H1 (cell line): ENCODE measurements around the gene SERGEF. TPM values are rescaled to one million over a fixed set of nuclear protein-coding genes. Genes with fewer than 3 reads are reported as not detected.

Experiments
- CTCF ChIA-PET: fragments of 300-600 bp; sonication (Branson Sonifier 250); formaldehyde crosslinking; loops from one replicate; lab custom pipeline; 2021; ENCODE audit not compliant: partially characterized antibody; lab: Charles Lee
- POLR2A ChIA-PET: fragments of 300-600 bp; sonication (Branson Sonifier 250); formaldehyde crosslinking; loops from one replicate; lab custom pipeline; 2021; ENCODE audit warnings: inconsistent platforms; ENCODE audit not compliant: partially characterized antibody; lab: Charles Lee
- DNase-seq, 2 experiments: peaks; one replicate each; pipeline versions ENCODE4 v3.0.0 to v3.0.0-alpha.2; 2010 to 2022; ENCODE audit warnings: low spot score in 2 of 2, low read depth in 1 of 2, mixed read lengths in 1 of 2
- FAIRE-seq: peaks from 2 replicates; lab custom pipeline; 2011; peaks lifted over from hg19 to GRCh38; lab: Jason Lieb, UNC
- H2AFZ ChIP-seq: 2 replicates; pipeline ENCODE4 v1.8.1; 2012; ENCODE audit warnings: low read length, inconsistent platforms
- H2AK5ac ChIP-seq: 2 replicates; pipeline ENCODE4 v1.6.1; 2013; ENCODE audit warnings: low read depth, low read length
- H2BK120ac ChIP-seq: replicated peaks from 2 replicates; pipeline ENCODE3; 2013; ENCODE audit warnings: low read depth, low read length, inconsistent platforms
- H2BK12ac ChIP-seq: 2 replicates; pipeline ENCODE4 v1.6.1; 2013; ENCODE audit warnings: low read depth, low read length
- H2BK15ac ChIP-seq: 2 replicates; pipeline ENCODE4 v1.6.1; 2013; ENCODE audit warnings: low read length
- H2BK20ac ChIP-seq: 2 replicates; pipeline ENCODE4 v1.6.1; 2013; ENCODE audit warnings: low read length
- H2BK5ac ChIP-seq: 2 replicates; pipeline ENCODE4 v1.6.1; 2013; ENCODE audit warnings: low read depth, low read length
- H3K14ac ChIP-seq: 2 replicates; pipeline ENCODE4 v1.6.1; 2013; ENCODE audit warnings: inconsistent platforms; ENCODE audit not compliant: insufficient read length
- H3K18ac ChIP-seq: 2 replicates; pipeline ENCODE4 v1.6.1; 2013; ENCODE audit warnings: low read length; ENCODE audit errors: extremely low read depth
- H3K23ac ChIP-seq: 2 replicates; pipeline ENCODE4 v1.6.1; 2013; ENCODE audit warnings: inconsistent platforms; ENCODE audit not compliant: insufficient read length
- H3K23me2 ChIP-seq: 2 replicates; pipeline ENCODE4 v1.6.1; 2013; ENCODE audit warnings: low read depth, low read length
- H3K27ac ChIP-seq: 2 replicates; pipeline ENCODE4 v1.6.1; 2011; ENCODE audit warnings: low read depth, low read length, inconsistent platforms
- H3K27me3 ChIP-seq, 4 experiments: replicated peaks in 1 of 4; 1 replicate in 1 of 4; 2 replicates in 3 of 4; pipeline versions ENCODE4 v1.6.1 to v1.8.1; 2011 to 2013; ENCODE audit warnings: low read length in 3 of 4, mild to moderate bottlenecking in 3 of 4, inconsistent platforms in 2 of 4, mixed read lengths in 2 of 4, moderate library complexity in 1 of 4; ENCODE audit not compliant: control insufficient read depth in 3 of 4, insufficient read depth in 3 of 4; ENCODE audit errors: extremely low read depth in 1 of 4
- H3K36me3 ChIP-seq, 4 experiments: 2 replicates each; pipeline versions ENCODE4 v1.6.1 to v1.8.1; 2011 to 2013; ENCODE audit warnings: mild to moderate bottlenecking in 4 of 4, low read length in 3 of 4, moderate library complexity in 2 of 4, control low read depth in 1 of 4, inconsistent platforms in 1 of 4; ENCODE audit not compliant: insufficient read depth in 4 of 4, control insufficient read depth in 2 of 4
- H3K4ac ChIP-seq: replicated peaks from 2 replicates; pipeline ENCODE3; 2013; ENCODE audit warnings: low read length, low read depth, mixed read lengths, inconsistent platforms; ENCODE audit not compliant: insufficient read length
- H3K4me1 ChIP-seq, 4 experiments: replicated peaks in 1 of 4; 1 replicate in 1 of 4; 2 replicates in 3 of 4; pipeline versions ENCODE4 v1.6.1 to v1.8.1; 2011 to 2013; ENCODE audit warnings: low read length in 3 of 4, inconsistent platforms in 2 of 4, mixed read lengths in 1 of 4; ENCODE audit not compliant: insufficient read depth in 4 of 4, control insufficient read depth in 3 of 4
- H3K4me2 ChIP-seq, 2 experiments: 2 replicates each; pipeline versions ENCODE4 v1.6.1 to v1.8.1; 2011 to 2013; ENCODE audit warnings: low read depth in 2 of 2, low read length in 2 of 2, control low read depth in 1 of 2, inconsistent platforms in 1 of 2, mild to moderate bottlenecking in 1 of 2; ENCODE audit not compliant: insufficient read depth in 1 of 2
- H3K4me3 ChIP-seq, 4 experiments: fragments of 200-600, 300-600 bp in 1 of 4; sonication (generic), shearing (Covaris generic), sonication (Bioruptor Twin) in 1 of 4; 2 replicates each; pipeline versions ENCODE4 v1.5.1 to v1.8.1; 2011 to 2016; ENCODE audit warnings: low read length in 4 of 4, low read depth in 3 of 4, control low read depth in 2 of 4, inconsistent platforms in 2 of 4, mild to moderate bottlenecking in 2 of 4, mixed read lengths in 1 of 4, moderate library complexity in 1 of 4; ENCODE audit not compliant: insufficient read depth in 2 of 4; ENCODE audit errors: extremely low read depth in 1 of 4
- H3K56ac ChIP-seq: replicated peaks from 2 replicates; pipeline ENCODE3; 2013; ENCODE audit warnings: low read depth, mild to moderate bottlenecking, mixed read lengths, low read length, inconsistent platforms; ENCODE audit not compliant: insufficient read length
- H3K79me1 ChIP-seq: 2 replicates; pipeline ENCODE4 v1.6.1; 2013; ENCODE audit warnings: low read depth, low read length, control low read depth
- H3K79me2 ChIP-seq, 2 experiments: 2 replicates each; pipeline versions ENCODE4 v1.6.1 to v1.8.1; 2012 to 2013; ENCODE audit warnings: low read length in 2 of 2, mild to moderate bottlenecking in 2 of 2, inconsistent platforms in 1 of 2; ENCODE audit not compliant: insufficient read depth in 2 of 2, control insufficient read depth in 1 of 2
- H3K9ac ChIP-seq, 4 experiments: replicated peaks in 1 of 4; 1 replicate in 1 of 4; 2 replicates in 3 of 4; pipeline versions ENCODE4 v1.6.1 to v1.8.1; 2011 to 2013; ENCODE audit warnings: low read depth in 3 of 4, low read length in 3 of 4, control low read depth in 2 of 4, mild to moderate bottlenecking in 2 of 4, moderate library complexity in 2 of 4, inconsistent platforms in 1 of 4; ENCODE audit errors: extremely low read depth in 1 of 4
- H3K9me3 ChIP-seq, 2 experiments: 2 replicates each; pipeline versions ENCODE4 v1.6.1 to v1.8.1; 2012 to 2013; ENCODE audit warnings: mild to moderate bottlenecking in 2 of 2, moderate library complexity in 2 of 2, control low read depth in 1 of 2, inconsistent platforms in 1 of 2, low read depth in 1 of 2, low read length in 1 of 2, mixed read lengths in 1 of 2; ENCODE audit not compliant: insufficient read depth in 2 of 2
- H4K20me1 ChIP-seq, 2 experiments: replicated peaks in 1 of 2; 2 replicates each; pipeline versions ENCODE3 to v1.8.1; 2011 to 2013; ENCODE audit warnings: inconsistent platforms in 2 of 2, low read length in 2 of 2, mild to moderate bottlenecking in 1 of 2; ENCODE audit not compliant: insufficient read depth in 2 of 2, control insufficient read depth in 1 of 2
- H4K5ac ChIP-seq: 2 replicates; pipeline ENCODE4 v1.6.1; 2013; ENCODE audit warnings: low read length, low read depth, mixed read lengths, inconsistent platforms; ENCODE audit not compliant: insufficient read length
- H4K8ac ChIP-seq: 2 replicates; pipeline ENCODE4 v1.8.0; 2013; ENCODE audit warnings: mild to moderate bottlenecking, moderate library complexity, low read length, inconsistent platforms; ENCODE audit not compliant: insufficient read depth; ENCODE audit errors: extremely low read depth
- H4K91ac ChIP-seq: replicated peaks from 2 replicates; pipeline ENCODE3; 2013; ENCODE audit warnings: low read length, mixed read lengths, inconsistent platforms; ENCODE audit not compliant: insufficient read length
- NRF1 ChIP-seq: IDR thresholded peaks from 2 replicates; pipeline ENCODE4 v1.6.1; 2011; ENCODE audit warnings: mild to moderate bottlenecking, low read depth, low read length, improper control_type of control experiment
- WGBS, 2 experiments: shearing (Covaris generic) in 1 of 2; methylation state at CpG; one replicate each; pipeline versions ENCODE4 v1.1.6 to v1.1.7; 2013 to 2015; ENCODE audit warnings: low lambda C conversion rate in 2 of 2, mixed read lengths in 2 of 2, inconsistent platforms in 1 of 2, low coverage in 1 of 2, missing lambda C conversion rate in 1 of 2; ENCODE audit not compliant: insufficient replicate concordance in 2 of 2, insufficient coverage in 1 of 2, insufficient read length in 1 of 2; ENCODE audit errors: extremely low coverage in 1 of 2, missing lambda C conversion rate in 1 of 2; 5-methylcytosine and 5-hydroxymethylcytosine counted together
- polyA plus RNA-seq, 7 experiments: library from polyadenylated mRNA; depleted of rRNA in 3 of 7; stranded (reverse) in 5 of 7; unstranded in 2 of 7; fragments of >200 nt in 5 of 7; fragments of 200-250 nt in 2 of 7; gene quantifications; 1 replicate in 5 of 7; 2 replicates in 1 of 7; 4 replicates in 1 of 7; pipeline versions ENCODE4 v1.2.1 to v1.2.3, GENCODE V29; 2011 to 2013; ENCODE audit warnings: missing spikeins in 2 of 7, mixed read lengths in 2 of 7
- total RNA-seq: library from RNA; stranded (reverse); fragmentation: NEBNext Ultra II Directional; extraction: Animal tissue kit (Norgen Biotek cat#: 25700); gene quantifications from 2 replicates; pipeline ENCODE4 v1.2.1, GENCODE V29; 2021

SERGEF gene
- total and polyA plus RNA-seq, 2 of the 8 experiments (the other 6 are each of a cell fraction or from before 2014, with no cell fraction given), result 16.6 to 28.8 TPM

DNA sequence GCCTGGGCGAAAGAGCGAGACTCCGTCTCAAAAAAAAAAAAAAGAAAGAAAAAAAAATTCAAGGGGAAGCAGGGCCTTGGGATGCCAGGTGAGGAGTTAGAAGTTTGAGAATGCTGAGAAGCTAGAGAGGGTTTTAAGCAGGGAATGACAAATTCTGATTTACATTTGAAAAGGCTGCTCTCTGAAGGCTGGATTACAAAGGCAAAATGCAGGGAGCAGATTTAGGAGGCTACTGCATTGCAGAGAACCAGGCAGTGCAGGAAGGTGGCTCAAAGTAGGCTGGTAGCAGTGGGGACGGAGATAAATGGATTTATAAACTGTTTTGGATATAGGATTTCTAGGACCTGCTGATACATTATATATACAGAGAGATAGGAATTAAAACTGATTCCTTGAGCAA, 211.7 kb downstream of the SERGEF start:
- Histone ChIP-seq H3K79me2 (no peaks in the 10 kb centered on the region), H2AK5ac (no peak overlapping the region), H3K36me3 (no peaks in the 10 kb centered on the region), H3K9ac (no peak overlapping the region), H4K8ac (no peak overlapping the region), H3K56ac (no peak overlapping the region), H2BK20ac (no peak overlapping the region), H4K91ac (no peak overlapping the region), H3K9me3 (peaks cover 0 to 5% of the 10 kb centered on the region in 2 experiments; a peak in 2 of 4 replicates), H3K23me2 (no peaks in the 10 kb centered on the region), H3K23ac (no peak overlapping the region), H3K4me3 (peak overlapping the region in 1 of 4 experiments; percentile 25; a peak in 1 of 8 replicates), H2BK120ac (no peak overlapping the region), H2BK5ac (no peak overlapping the region), H4K20me1 (no peaks in the 10 kb centered on the region), H3K4ac (no peak overlapping the region), H2BK15ac (no peak overlapping the region), H3K27ac (no peak overlapping the region), H2AFZ (no peak overlapping the region), H3K4me1 (peaks cover 0 to 11% (median 4%) of the 10 kb centered on the region in 4 experiments; a peak in 5 of 7 replicates), H3K18ac (no peak overlapping the region), H3K4me2 (peak overlapping the region in 1 of 2 experiments; percentile 45; a peak in 1 of 4 replicates), H3K14ac (no peak overlapping the region), H3K27me3 (no peaks in the 10 kb centered on the region; a peak in 1 of 7 replicates), H3K79me1 (no peaks in the 10 kb centered on the region), H2BK12ac (no peak overlapping the region), H4K5ac (no peak overlapping the region)
- WGBS, 2 experiments, result 78% methylated on average over 1 of the region's 4 CpGs; no CpG with 5 or more reads in 1 of the 2 experiments
- FAIRE-seq (peak; percentile 96), DNase-seq (peak in 1 of 2 experiments; percentile 38)
- ChIA-PET POLR2A (interaction anchor here (1.1 kb wide), 1 partner anchor 14 kb away, joined by 3 read pairs; no protein-coding TSS in a partner anchor), CTCF (interaction anchor here (0.8 to 3.1 kb wide), 7 partner anchors 10 to 70 kb away, joined by 3 to 14 read pairs (median 6); no protein-coding TSS in a partner anchor)
- TF ChIP-seq NRF1, result no peak
